HUES64 (cell line): ENCODE results near the gene RYR2.

ENCODE experiments used
- H3K27ac ChIP-seq: 2 replicates; pipeline ENCODE4 v1.7.0; 2013; ENCODE audit warnings: low read depth, low read length, inconsistent platforms
- H3K27me3 ChIP-seq: 2 replicates; pipeline ENCODE4 v1.6.1; 2013; ENCODE audit warnings: mild to moderate bottlenecking, low read length; ENCODE audit not compliant: insufficient read depth
- H3K36me3 ChIP-seq: 2 replicates; pipeline ENCODE4 v1.6.1; 2013; ENCODE audit warnings: mild to moderate bottlenecking, low read length; ENCODE audit not compliant: insufficient read depth
- H3K4me1 ChIP-seq: 2 replicates; pipeline ENCODE4 v1.6.1; 2013; ENCODE audit warnings: mild to moderate bottlenecking, low read length, moderate library complexity; ENCODE audit not compliant: insufficient read depth
- H3K4me3 ChIP-seq: 2 replicates; pipeline ENCODE4 v1.5.1; 2013; ENCODE audit warnings: mild to moderate bottlenecking, low read length, moderate library complexity
- H3K9ac ChIP-seq: 2 replicates; pipeline ENCODE4 v1.6.1; 2013; ENCODE audit warnings: mild to moderate bottlenecking, low read depth, low read length
- H3K9me3 ChIP-seq: 2 replicates; pipeline ENCODE4 v1.6.1; 2013; ENCODE audit warnings: low read depth, low read length; ENCODE audit not compliant: insufficient read depth
- WGBS: fragments of 150-250, 120-280 bp; methylation state at CpG from one replicate; pipeline ENCODE4 v1.1.7; 2013; ENCODE audit warnings: missing lambda C conversion rate; 5-methylcytosine and 5-hydroxymethylcytosine counted together

The RYR2 gene

GRCh38 chr1:237759377-237759776 lies 717.4 kb downstream of the RYR2 start:
- 95% methylated on average over 5 of the region's 5 CpGs for WGBS
- Histone ChIP-seq H3K36me3 (no peaks in the 10 kb centered on the region), H3K4me3 (no peak overlapping the region), H3K9me3 (no peaks in the 10 kb centered on the region), H3K27me3 (no peaks in the 10 kb centered on the region), H3K9ac (no peak overlapping the region), H3K27ac (no peak overlapping the region), H3K4me1 (no peaks in the 10 kb centered on the region)

GRCh38 chr1:237760951-237761350 lies 719.0 kb downstream of the RYR2 start:
- Histone ChIP-seq H3K36me3 (no peaks in the 10 kb centered on the region), H3K9me3 (no peaks in the 10 kb centered on the region), H3K27me3 (no peaks in the 10 kb centered on the region), H3K4me3 (no peak overlapping the region), H3K9ac (no peak overlapping the region), H3K27ac (no peak overlapping the region), H3K4me1 (no peaks in the 10 kb centered on the region)
- 97% methylated on average over 3 of the region's 5 CpGs for WGBS

GRCh38 chr1:237763137-237763536 lies 721.2 kb downstream of the RYR2 start:
- H3K9ac ChIP-seq, result no peak overlapping the region
- H3K36me3 ChIP-seq, result no peaks in the 10 kb centered on the region
- H3K27me3 ChIP-seq, result no peaks in the 10 kb centered on the region
- no peaks in the 10 kb centered on the region for H3K9me3 ChIP-seq
- H3K4me3 ChIP-seq, result no peak overlapping the region
- 97% methylated on average over 7 of the region's 7 CpGs for WGBS
- no peaks in the 10 kb centered on the region for H3K4me1 ChIP-seq
- H3K27ac ChIP-seq, result no peak overlapping the region

GRCh38 chr1:237763751-237764150 lies 721.8 kb downstream of the RYR2 start:
- H3K27ac ChIP-seq, result no peak overlapping the region
- no peak overlapping the region for H3K4me3 ChIP-seq
- no peaks in the 10 kb centered on the region for H3K27me3 ChIP-seq
- WGBS, result 42% methylated on average over 2 of the region's 2 CpGs
- no peaks in the 10 kb centered on the region for H3K36me3 ChIP-seq
- H3K9me3 ChIP-seq, result no peaks in the 10 kb centered on the region
- H3K9ac ChIP-seq, result no peak overlapping the region
- H3K4me1 ChIP-seq, result no peaks in the 10 kb centered on the region

GRCh38 chr1:237769916-237770315 lies 727.9 kb downstream of the RYR2 start:
- Histone ChIP-seq H3K4me1 (no peaks in the 10 kb centered on the region), H3K9me3 (no peaks in the 10 kb centered on the region), H3K9ac (no peak overlapping the region), H3K27me3 (no peaks in the 10 kb centered on the region), H3K27ac (no peak overlapping the region), H3K4me3 (no peak overlapping the region), H3K36me3 (no peaks in the 10 kb centered on the region)
- no CpG with 5 or more reads among the region's 2 CpGs for WGBS

GRCh38 chr1:237772009-237772408 lies 730.0 kb downstream of the RYR2 start:
- 80% methylated on average over 1 of the region's 3 CpGs for WGBS
- no peak overlapping the region for H3K4me3 ChIP-seq

GRCh38 chr1:237774246-237774645 lies 732.3 kb downstream of the RYR2 start:
- H3K27ac ChIP-seq, result no peak overlapping the region
- no peaks in the 10 kb centered on the region for H3K36me3 ChIP-seq
- WGBS, result 93% methylated on average over 4 of the region's 4 CpGs
- H3K9ac ChIP-seq, result no peak overlapping the region
- no peaks in the 10 kb centered on the region for H3K27me3 ChIP-seq
- H3K9me3 ChIP-seq, result no peaks in the 10 kb centered on the region
- H3K4me1 ChIP-seq, result no peaks in the 10 kb centered on the region
- H3K4me3 ChIP-seq, result no peak overlapping the region

More at GRCh38 chr1:237772009-237772408, 730.0 kb downstream of the RYR2 start:
- Histone ChIP-seq H3K27ac (no peak overlapping the region), H3K9me3 (no peaks in the 10 kb centered on the region), H3K4me1 (no peaks in the 10 kb centered on the region), H3K36me3 (no peaks in the 10 kb centered on the region), H3K9ac (no peak overlapping the region), H3K27me3 (no peaks in the 10 kb centered on the region)

GRCh38 chr1:237779356-237779755 lies 737.4 kb downstream of the RYR2 start:
- H3K4me3 ChIP-seq, result no peak overlapping the region
- H3K27ac ChIP-seq, result no peak overlapping the region
- WGBS, result 88% methylated on average over 3 of the region's 3 CpGs
- no peaks in the 10 kb centered on the region for H3K27me3 ChIP-seq
- H3K4me1 ChIP-seq, result no peaks in the 10 kb centered on the region
- H3K9ac ChIP-seq, result no peak overlapping the region
- H3K9me3 ChIP-seq, result no peaks in the 10 kb centered on the region
- no peaks in the 10 kb centered on the region for H3K36me3 ChIP-seq

- 91% methylated on average over 10 of the region's 11 CpGs for WGBS
- Histone ChIP-seq H3K27ac (no peak overlapping the region), H3K9me3 (no peaks in the 10 kb centered on the region), H3K27me3 (no peaks in the 10 kb centered on the region), H3K4me1 (peaks cover 3% of the 10 kb centered on the region; the same call in 1 of the 2 replicates), H3K36me3 (peaks cover 10% of the 10 kb centered on the region), H3K4me3 (no peak overlapping the region), H3K9ac (no peak overlapping the region)
Measured at GRCh38 chr1:237786066-237786719, 744.2 kb downstream of the RYR2 start.

- Histone ChIP-seq H3K36me3 (peaks cover 10% of the 10 kb centered on the region), H3K4me1 (peaks cover 3% of the 10 kb centered on the region; the same call in 1 of the 2 replicates), H3K4me3 (no peak overlapping the region), H3K27me3 (no peaks in the 10 kb centered on the region), H3K9me3 (no peaks in the 10 kb centered on the region), H3K27ac (no peak overlapping the region), H3K9ac (no peak overlapping the region)
- 96% methylated on average over 3 of the region's 3 CpGs for WGBS
Measured at GRCh38 chr1:237788069-237788468, 746.1 kb downstream of the RYR2 start.

- Histone ChIP-seq H3K36me3 (peaks cover 10% of the 10 kb centered on the region), H3K9ac (no peak overlapping the region), H3K27ac (no peak overlapping the region), H3K27me3 (no peaks in the 10 kb centered on the region), H3K4me3 (no peak overlapping the region), H3K9me3 (no peaks in the 10 kb centered on the region), H3K4me1 (peaks cover 3% of the 10 kb centered on the region; the same call in 1 of the 2 replicates)
- WGBS, result 91% methylated on average over 5 of the region's 5 CpGs
Measured at GRCh38 chr1:237789619-237790018, 747.6 kb downstream of the RYR2 start.

- peaks cover 10% of the 10 kb centered on the region for H3K36me3 ChIP-seq
- no peak overlapping the region for H3K9ac ChIP-seq
- no peak overlapping the region for H3K27ac ChIP-seq
- no peaks in the 10 kb centered on the region for H3K9me3 ChIP-seq
- H3K4me1 ChIP-seq, result no peaks in the 10 kb centered on the region
- H3K27me3 ChIP-seq, result no peaks in the 10 kb centered on the region
- no peak overlapping the region for H3K4me3 ChIP-seq
- 90% methylated on average over 2 of the region's 2 CpGs for WGBS
Measured at GRCh38 chr1:237791592-237791991, 749.6 kb downstream of the RYR2 start.
